ENCODE results near the gene GLIS1. TPM values are rescaled to one million over a fixed set of nuclear protein-coding genes. Genes with fewer than 3 reads are reported as not detected.

GLIS1 gene
- total and polyA plus RNA-seq, 2 of the 8 experiments (the other 6 are each of a cell fraction or from before 2014, with no cell fraction given): 0.15 to 0.22 TPM

- TF ChIP-seq SIN3A (conservative IDR thresholded peaks at IDR 0.05 in 1 of 2, IDR thresholded peaks at IDR 0.05 in 1 of 2; ENCODE audit: low read depth in 1 of 2, low read length in 2 of 2): no peak
- TF ChIP-seq RBBP5 (IDR thresholded peaks at IDR 0.05; ENCODE audit: borderline replicate concordance, low read depth, low read length): no peak
- no peak for TF ChIP-seq ATF3 (IDR thresholded peaks at IDR 0.05; ENCODE audit: insufficient read depth, low read depth, low read length)
- no peak for TF ChIP-seq EGR1 (IDR thresholded peaks at IDR 0.05; ENCODE audit: borderline replicate concordance, low read depth, low read length)
Measured at GRCh38 chr1:53616511-53616910, 122.5 kb downstream of the GLIS1 start (continued).

Measured in H1 (cell line).